Stimulated activated CD8-positive, alpha-beta memory T cell treated with anti-CD3 and anti-CD28 coated beads, Interleukin-4, amount 100 ng/mL, for 1 hour (primary cell): ENCODE data around the gene GP5.

Experiments used
- DNase-seq, 2 donors: peaks; one replicate each; pipeline ENCODE4 v3.0.0-alpha.2; 2020; ENCODE audit warnings: low read depth in 2 of 2, low spot score in 1 of 2

Gene GP5

GRCh38 chr3:194377708-194378107, 21.4 kb downstream of the GP5 start:
- no peak for DNase-seq

- DNase-seq = no peak
Measured at GRCh38 chr3:194376241-194376560, 22.9 kb downstream of the GP5 start.

- DNase-seq = no peak
Measured at GRCh38 chr3:194375473-194376240, 23.4 kb downstream of the GP5 start.

GRCh38 chr3:194374935-194375334, 24.1 kb downstream of the GP5 start:
- no peak for DNase-seq

GRCh38 chr3:194373899-194374298, 25.2 kb downstream of the GP5 start:
- no peak for DNase-seq

- DNase-seq = no peak
Measured at GRCh38 chr3:194373028-194373427, 26.0 kb downstream of the GP5 start.

- no peak for DNase-seq
Measured at GRCh38 chr3:194370753-194371152, 28.3 kb downstream of the GP5 start.

GRCh38 chr3:194369522-194370279, 29.4 kb downstream of the GP5 start, which contains the start of gene LRRC15:
TSS of gene LRRC15 (minus strand) at chr3:194369743. CDS start at chr3:194361043, 8,700 bp downstream.
- no peak for DNase-seq

- DNase-seq = no peak
Measured at GRCh38 chr3:194368918-194369317, 30.1 kb downstream of the GP5 start.

GRCh38 chr3:194367992-194368841, 30.8 kb downstream of the GP5 start:
- DNase-seq = no peak

- no peak for DNase-seq
Measured at GRCh38 chr3:194365978-194366490, 33.0 kb downstream of the GP5 start.

GRCh38 chr3:194365526-194365925, 33.5 kb downstream of the GP5 start:
- no peak for DNase-seq

GRCh38 chr3:194364652-194365434, 34.2 kb downstream of the GP5 start:
- DNase-seq = no peak

GRCh38 chr3:194364314-194364651, 34.8 kb downstream of the GP5 start:
- no peak for DNase-seq

GRCh38 chr3:194360568-194360967, 38.5 kb downstream of the GP5 start:
- no peak for DNase-seq

GRCh38 chr3:194357681-194358080, 41.4 kb downstream of the GP5 start:
- DNase-seq = no peak

- no peak for DNase-seq
Measured at GRCh38 chr3:194355379-194355778, 43.7 kb downstream of the GP5 start.

- no peak for DNase-seq
Measured at GRCh38 chr3:194354315-194354714, 44.8 kb downstream of the GP5 start.

GRCh38 chr3:194352667-194353246, 46.3 kb downstream of the GP5 start:
- no peak for DNase-seq

- DNase-seq = no peak
Measured at GRCh38 chr3:194351952-194352536, 47.0 kb downstream of the GP5 start.
